GM19238 (cell line): ENCODE results near the gene HEPACAM.

ENCODE experiments used
- DNase-seq: peaks from one replicate; pipeline ENCODE4 v3.0.0; 2011; ENCODE audit warnings: low spot score; ENCODE audit not compliant: insufficient read length

Gene HEPACAM

GRCh38 chr11:124869331-124869730, 66.5 kb downstream of the HEPACAM start:
- no peak for DNase-seq
